Lower leg skin (tissue), 3 donors: Measurements from ENCODE around the gene C8B.

Experiments used
- CTCF ChIP-seq, 3 donors: fragments of 450-650 bp; IDR thresholded peaks; one replicate each; pipeline ENCODE4 v1.5.1; 2016; ENCODE audit warnings: antibody characterized with exemption in 3 of 3, mild to moderate bottlenecking in 3 of 3, moderate library complexity in 2 of 3
- POLR2A ChIP-seq, 2 donors: fragments of 450-650 bp; IDR thresholded peaks; one replicate each; pipeline ENCODE4 v1.6.1; 2016 to 2017; ENCODE audit warnings: antibody characterized with exemption in 2 of 2, mild to moderate bottlenecking in 1 of 2, moderate library complexity in 1 of 2

GRCh38 chr1:56905667-56906066, 60.1 kb downstream of the C8B start:
- TF ChIP-seq CTCF (IDR thresholded peaks at IDR 0.05) (no peak), POLR2A (IDR thresholded peaks at IDR 0.05) (no peak)
